NCI-H1105 (cell line): ENCODE results near the gene LCP1.

Experiments used
- DNase-seq: peaks from one replicate; lab custom pipeline; 2025; lab: John Stamatoyannopoulos, UW

The LCP1 gene

GRCh38 chr13:46158983-46159382, 23.0 kb downstream of the LCP1 start:
- no peak for DNase-seq

GRCh38 chr13:46158222-46158621, 23.8 kb downstream of the LCP1 start:
- DNase-seq, result no peak

GRCh38 chr13:46154136-46154801, 27.7 kb downstream of the LCP1 start:
- DNase-seq, result no peak

- no peak for DNase-seq
Observed at GRCh38 chr13:46152627-46153328, 29.2 kb downstream of the LCP1 start.

- DNase-seq, result no peak
Observed at GRCh38 chr13:46150134-46150693, 31.8 kb downstream of the LCP1 start.

GRCh38 chr13:46149272-46150133, 32.5 kb downstream of the LCP1 start:
- DNase-seq, result no peak

- no peak for DNase-seq
Observed at GRCh38 chr13:46146898-46147297, 35.1 kb downstream of the LCP1 start.

GRCh38 chr13:46145950-46146349, 36.0 kb downstream of the LCP1 start:
- DNase-seq, result no peak

- DNase-seq, result no peak
Observed at GRCh38 chr13:46145135-46145534, 36.8 kb downstream of the LCP1 start.

- DNase-seq, result no peak
Observed at GRCh38 chr13:46143184-46143701, 38.7 kb downstream of the LCP1 start.

GRCh38 chr13:46142776-46143175, 39.2 kb downstream of the LCP1 start:
- DNase-seq, result no peak

- no peak for DNase-seq
Observed at GRCh38 chr13:46140044-46140443, 41.9 kb downstream of the LCP1 start.

GRCh38 chr13:46137627-46138317, 44.2 kb downstream of the LCP1 start:
- no peak for DNase-seq

GRCh38 chr13:46136688-46137087, 45.3 kb downstream of the LCP1 start:
- no peak for DNase-seq

- peak; percentile 20 for DNase-seq
Observed at GRCh38 chr13:46134961-46135522, 46.9 kb downstream of the LCP1 start.

- no peak for DNase-seq
Observed at GRCh38 chr13:46134494-46134893, 47.5 kb downstream of the LCP1 start.

- DNase-seq, result no peak
Observed at GRCh38 chr13:46132109-46132508, 49.9 kb downstream of the LCP1 start.

- no peak for DNase-seq
Observed at GRCh38 chr13:46131705-46132104, 50.3 kb downstream of the LCP1 start.

- no peak for DNase-seq
Observed at GRCh38 chr13:46129955-46130618, 51.9 kb downstream of the LCP1 start.

GRCh38 chr13:46129124-46129523, 52.9 kb downstream of the LCP1 start:
- DNase-seq, result no peak
